SK-N-SH treated with all-trans-retinoic acid at 6 μM for 48 hours (cell line): ENCODE results near the gene LSM10.

Experiments
- ATAC-seq: fragments of 200-7000 bp; cut with Tn5 transposase; 3 replicates; pipeline ENCODE4 v1.9.1; 2020; ENCODE audit warnings: mild to moderate bottlenecking, moderate library complexity
- ARNTL ChIP-seq: fragments of 450-650 bp; formaldehyde crosslinking; IDR thresholded peaks from 2 replicates; pipeline ENCODE4 v1.5.0; 2020; ENCODE audit warnings: low read depth, mild to moderate bottlenecking, moderate library complexity, borderline replicate concordance
- BACH2 ChIP-seq: fragments of 250-450 bp; sonication (Bioruptor Pico); IDR thresholded peaks from 2 replicates; pipeline ENCODE4 v1.9.0; 2021; ENCODE audit warnings: mild to moderate bottlenecking, borderline replicate concordance
- CSDC2 ChIP-seq: fragments of 250-450 bp; sonication (Bioruptor Pico); IDR thresholded peaks from 2 replicates; pipeline ENCODE4 v1.5.0; 2020; ENCODE audit warnings: mild to moderate bottlenecking, moderate library complexity
- CSRNP3 ChIP-seq: fragments of 250-450 bp; sonication (Bioruptor Pico); IDR thresholded peaks from 2 replicates; pipeline ENCODE4 v1.5.1; 2021; ENCODE audit warnings: mild to moderate bottlenecking, moderate library complexity
- ESRRG ChIP-seq: fragments of 250-450 bp; sonication (Bioruptor Pico); IDR thresholded peaks from 2 replicates; pipeline ENCODE4 v1.6.1; 2021; ENCODE audit warnings: mild to moderate bottlenecking
- GLIS3 ChIP-seq: fragments of 250-450 bp; sonication (Bioruptor Pico); IDR thresholded peaks from 2 replicates; pipeline ENCODE4 v1.5.0; 2020; ENCODE audit warnings: mild to moderate bottlenecking, moderate library complexity
- ISL1 ChIP-seq: fragments of 250-450 bp; sonication (Bioruptor Pico); IDR thresholded peaks from 2 replicates; pipeline ENCODE4 v2.1.2; 2022; ENCODE audit warnings: mild to moderate bottlenecking, moderate library complexity
- OSR1 ChIP-seq: fragments of 250-450 bp; sonication (Bioruptor Pico); IDR thresholded peaks from 2 replicates; pipeline ENCODE4 v1.8.0; 2022; ENCODE audit warnings: moderate library complexity, mild to moderate bottlenecking, inconsistent platforms
- POU6F1 ChIP-seq: fragments of 250-450 bp; sonication (Bioruptor Pico); IDR thresholded peaks from 2 replicates; pipeline ENCODE4 v1.8.0; 2021; ENCODE audit warnings: low read depth, mild to moderate bottlenecking, moderate library complexity, borderline replicate concordance
- PPARA ChIP-seq: fragments of 250-450 bp; sonication (Bioruptor Pico); IDR thresholded peaks from 2 replicates; pipeline ENCODE4 v1.5.0; 2020; ENCODE audit warnings: mild to moderate bottlenecking, borderline replicate concordance
- RARB ChIP-seq: fragments of 250-450 bp; sonication (Bioruptor Pico); IDR thresholded peaks from 2 replicates; pipeline ENCODE4 v1.8.0; 2021; ENCODE audit warnings: mild to moderate bottlenecking, moderate library complexity
- SNAI2 ChIP-seq: fragments of 250-450 bp; sonication (Bioruptor Pico); IDR thresholded peaks from 2 replicates; pipeline ENCODE4 v1.5.0; 2020; ENCODE audit warnings: mild to moderate bottlenecking, moderate library complexity
- TCF4 ChIP-seq: fragments of 250-450 bp; sonication (Bioruptor Pico); IDR thresholded peaks from 2 replicates; pipeline ENCODE4 v1.8.0; 2021; ENCODE audit warnings: mild to moderate bottlenecking, moderate library complexity, borderline replicate concordance
- TOX ChIP-seq: fragments of 250-450 bp; sonication (Bioruptor Pico); IDR thresholded peaks from 2 replicates; pipeline ENCODE4 v1.8.0; 2021; ENCODE audit warnings: mild to moderate bottlenecking, moderate library complexity, borderline replicate concordance
- ZC3H10 ChIP-seq: fragments of 250-450 bp; sonication (Bioruptor Pico); IDR thresholded peaks from 2 replicates; pipeline ENCODE4 v1.5.1; 2021; ENCODE audit warnings: mild to moderate bottlenecking, moderate library complexity
- ZFP3 ChIP-seq: fragments of 250-450 bp; sonication (Bioruptor Pico); IDR thresholded peaks from 2 replicates; pipeline ENCODE4 v1.5.0; 2020; ENCODE audit warnings: mild to moderate bottlenecking, moderate library complexity
- ZFP30 ChIP-seq: fragments of 450-650 bp; formaldehyde crosslinking; IDR thresholded peaks from 2 replicates; pipeline ENCODE4 v1.5.0; 2022; ENCODE audit warnings: mild to moderate bottlenecking, moderate library complexity
- ZNF565 ChIP-seq: fragments of 450-650 bp; formaldehyde crosslinking; conservative IDR thresholded peaks from 2 replicates; pipeline ENCODE4 v1.5.0; 2020; ENCODE audit warnings: low read depth, mild to moderate bottlenecking, moderate library complexity
- ZNF70 ChIP-seq: fragments of 450-650 bp; formaldehyde crosslinking; IDR thresholded peaks from 2 replicates; pipeline ENCODE4 v1.5.0; 2020; ENCODE audit warnings: mild to moderate bottlenecking, moderate library complexity
- TF ChIP-seq, protein P1 (sequence below): fragments of 250-450 bp; sonication (Bioruptor Pico); IDR thresholded peaks from 2 replicates; pipeline ENCODE4 v1.5.0; 2020; ENCODE audit warnings: mild to moderate bottlenecking, moderate library complexity
- TF ChIP-seq, protein P2 (sequence below): fragments of 250-450 bp; sonication (Bioruptor Pico); IDR thresholded peaks from 2 replicates; pipeline ENCODE4 v1.5.1; 2020; ENCODE audit warnings: low read depth, mild to moderate bottlenecking, moderate library complexity
- TF ChIP-seq, protein P3 (sequence below): fragments of 250-450 bp; sonication (Bioruptor Pico); IDR thresholded peaks from 2 replicates; pipeline ENCODE4 v1.8.0; 2020; ENCODE audit warnings: mild to moderate bottlenecking, moderate library complexity, borderline replicate concordance

Gene LSM10

GRCh38 chr1:36369061-36369861, 28.4 kb downstream of the LSM10 start (continued):
- TF ChIP-seq, protein P1, sequence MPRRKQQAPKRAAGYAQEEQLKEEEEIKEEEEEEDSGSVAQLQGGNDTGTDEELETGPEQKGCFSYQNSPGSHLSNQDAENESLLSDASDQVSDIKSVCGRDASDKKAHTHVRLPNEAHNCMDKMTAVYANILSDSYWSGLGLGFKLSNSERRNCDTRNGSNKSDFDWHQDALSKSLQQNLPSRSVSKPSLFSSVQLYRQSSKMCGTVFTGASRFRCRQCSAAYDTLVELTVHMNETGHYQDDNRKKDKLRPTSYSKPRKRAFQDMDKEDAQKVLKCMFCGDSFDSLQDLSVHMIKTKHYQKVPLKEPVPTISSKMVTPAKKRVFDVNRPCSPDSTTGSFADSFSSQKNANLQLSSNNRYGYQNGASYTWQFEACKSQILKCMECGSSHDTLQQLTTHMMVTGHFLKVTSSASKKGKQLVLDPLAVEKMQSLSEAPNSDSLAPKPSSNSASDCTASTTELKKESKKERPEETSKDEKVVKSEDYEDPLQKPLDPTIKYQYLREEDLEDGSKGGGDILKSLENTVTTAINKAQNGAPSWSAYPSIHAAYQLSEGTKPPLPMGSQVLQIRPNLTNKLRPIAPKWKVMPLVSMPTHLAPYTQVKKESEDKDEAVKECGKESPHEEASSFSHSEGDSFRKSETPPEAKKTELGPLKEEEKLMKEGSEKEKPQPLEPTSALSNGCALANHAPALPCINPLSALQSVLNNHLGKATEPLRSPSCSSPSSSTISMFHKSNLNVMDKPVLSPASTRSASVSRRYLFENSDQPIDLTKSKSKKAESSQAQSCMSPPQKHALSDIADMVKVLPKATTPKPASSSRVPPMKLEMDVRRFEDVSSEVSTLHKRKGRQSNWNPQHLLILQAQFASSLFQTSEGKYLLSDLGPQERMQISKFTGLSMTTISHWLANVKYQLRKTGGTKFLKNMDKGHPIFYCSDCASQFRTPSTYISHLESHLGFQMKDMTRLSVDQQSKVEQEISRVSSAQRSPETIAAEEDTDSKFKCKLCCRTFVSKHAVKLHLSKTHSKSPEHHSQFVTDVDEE, result no peak
- TF ChIP-seq CSRNP3 (CRISPR knock-in tag) (no peak), GLIS3 (CRISPR knock-in tag) (no peak), ZNF70 (CRISPR knock-in tag) (no peak), ZC3H10 (CRISPR knock-in tag) (no peak), TCF4 (CRISPR knock-in tag) (no peak), ZNF565 (no peak)

- ATAC-seq, result no peak
- TF ChIP-seq ZNF70 (CRISPR knock-in tag), result no peak
- TF ChIP-seq ISL1 (CRISPR knock-in tag), result no peak
- TF ChIP-seq TOX, result no peak
- TF ChIP-seq ESRRG, result no peak
- no peak for TF ChIP-seq OSR1
- TF ChIP-seq POU6F1, result no peak
- TF ChIP-seq ZFP3 (CRISPR knock-in tag), result no peak
- TF ChIP-seq ZFP30 (CRISPR knock-in tag), result no peak
- TF ChIP-seq ARNTL, result no peak
- TF ChIP-seq, protein P2, sequence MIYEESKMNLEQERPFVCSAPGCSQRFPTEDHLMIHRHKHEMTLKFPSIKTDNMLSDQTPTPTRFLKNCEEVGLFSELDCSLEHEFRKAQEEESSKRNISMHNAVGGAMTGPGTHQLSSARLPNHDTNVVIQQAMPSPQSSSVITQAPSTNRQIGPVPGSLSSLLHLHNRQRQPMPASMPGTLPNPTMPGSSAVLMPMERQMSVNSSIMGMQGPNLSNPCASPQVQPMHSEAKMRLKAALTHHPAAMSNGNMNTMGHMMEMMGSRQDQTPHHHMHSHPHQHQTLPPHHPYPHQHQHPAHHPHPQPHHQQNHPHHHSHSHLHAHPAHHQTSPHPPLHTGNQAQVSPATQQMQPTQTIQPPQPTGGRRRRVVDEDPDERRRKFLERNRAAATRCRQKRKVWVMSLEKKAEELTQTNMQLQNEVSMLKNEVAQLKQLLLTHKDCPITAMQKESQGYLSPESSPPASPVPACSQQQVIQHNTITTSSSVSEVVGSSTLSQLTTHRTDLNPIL (CRISPR knock-in tag), result no peak
- TF ChIP-seq PPARA (CRISPR knock-in tag), result no peak
- no peak for TF ChIP-seq RARB (CRISPR knock-in tag)
- TF ChIP-seq CSRNP3 (CRISPR knock-in tag), result no peak
- no peak for TF ChIP-seq GLIS3 (CRISPR knock-in tag)
- TF ChIP-seq, protein P3, sequence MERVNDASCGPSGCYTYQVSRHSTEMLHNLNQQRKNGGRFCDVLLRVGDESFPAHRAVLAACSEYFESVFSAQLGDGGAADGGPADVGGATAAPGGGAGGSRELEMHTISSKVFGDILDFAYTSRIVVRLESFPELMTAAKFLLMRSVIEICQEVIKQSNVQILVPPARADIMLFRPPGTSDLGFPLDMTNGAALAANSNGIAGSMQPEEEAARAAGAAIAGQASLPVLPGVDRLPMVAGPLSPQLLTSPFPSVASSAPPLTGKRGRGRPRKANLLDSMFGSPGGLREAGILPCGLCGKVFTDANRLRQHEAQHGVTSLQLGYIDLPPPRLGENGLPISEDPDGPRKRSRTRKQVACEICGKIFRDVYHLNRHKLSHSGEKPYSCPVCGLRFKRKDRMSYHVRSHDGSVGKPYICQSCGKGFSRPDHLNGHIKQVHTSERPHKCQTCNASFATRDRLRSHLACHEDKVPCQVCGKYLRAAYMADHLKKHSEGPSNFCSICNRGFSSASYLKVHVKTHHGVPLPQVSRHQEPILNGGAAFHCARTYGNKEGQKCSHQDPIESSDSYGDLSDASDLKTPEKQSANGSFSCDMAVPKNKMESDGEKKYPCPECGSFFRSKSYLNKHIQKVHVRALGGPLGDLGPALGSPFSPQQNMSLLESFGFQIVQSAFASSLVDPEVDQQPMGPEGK (CRISPR knock-in tag), result no peak
- no peak for TF ChIP-seq TCF4 (CRISPR knock-in tag)
Observed at GRCh38 chr1:36367798-36368197, 29.9 kb downstream of the LSM10 start.

DNA sequence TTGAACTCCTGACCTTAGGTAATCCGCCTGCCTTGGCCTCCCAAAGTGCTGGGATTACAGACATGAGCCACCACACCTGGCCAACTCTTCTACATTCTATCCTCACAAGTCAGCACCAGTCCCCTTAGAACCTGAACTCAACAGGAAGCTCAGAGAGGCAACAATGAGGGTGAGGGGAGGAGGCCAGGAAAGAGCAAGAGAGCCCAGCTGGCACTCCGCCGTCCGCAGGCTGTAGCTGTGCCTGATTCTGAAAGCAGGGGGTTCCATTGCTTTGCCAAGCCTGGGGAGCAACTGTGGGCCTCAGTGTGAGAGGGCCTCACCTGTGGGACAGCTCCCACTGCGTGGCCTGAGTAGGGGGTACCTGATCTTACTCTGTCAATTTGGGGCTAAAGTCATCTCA, 30.6 kb downstream of the LSM10 start:
- no peak for ATAC-seq
- TF ChIP-seq ESRRG, result no peak
- TF ChIP-seq ZFP30 (CRISPR knock-in tag), result no peak
- TF ChIP-seq, protein P1, result no peak
- TF ChIP-seq SNAI2 (CRISPR knock-in tag), result no peak
- no peak for TF ChIP-seq ISL1 (CRISPR knock-in tag)
- no peak for TF ChIP-seq BACH2 (CRISPR knock-in tag)
- no peak for TF ChIP-seq POU6F1
- no peak for TF ChIP-seq PPARA (CRISPR knock-in tag)
- TF ChIP-seq CSDC2, result no peak
- no peak for TF ChIP-seq TOX
